Stimulated activated naive CD8-positive, alpha-beta T cell treated with anti-CD3 and anti-CD28 coated beads, Interleukin-15, Interleukin-2, amounts not matched to agents 100 U/mL and 50 U/mL, for 24 hours (primary cell): ENCODE measurements around the gene KLHL8.

Experiments
- ATAC-seq: fragments of 150-1000 bp; cut with Tn5 transposase; one replicate; pipeline ENCODE4 v1.10.0; 2021
- DNase-seq: peaks from one replicate; pipeline ENCODE4 v3.0.0; 2021

The KLHL8 gene

DNA sequence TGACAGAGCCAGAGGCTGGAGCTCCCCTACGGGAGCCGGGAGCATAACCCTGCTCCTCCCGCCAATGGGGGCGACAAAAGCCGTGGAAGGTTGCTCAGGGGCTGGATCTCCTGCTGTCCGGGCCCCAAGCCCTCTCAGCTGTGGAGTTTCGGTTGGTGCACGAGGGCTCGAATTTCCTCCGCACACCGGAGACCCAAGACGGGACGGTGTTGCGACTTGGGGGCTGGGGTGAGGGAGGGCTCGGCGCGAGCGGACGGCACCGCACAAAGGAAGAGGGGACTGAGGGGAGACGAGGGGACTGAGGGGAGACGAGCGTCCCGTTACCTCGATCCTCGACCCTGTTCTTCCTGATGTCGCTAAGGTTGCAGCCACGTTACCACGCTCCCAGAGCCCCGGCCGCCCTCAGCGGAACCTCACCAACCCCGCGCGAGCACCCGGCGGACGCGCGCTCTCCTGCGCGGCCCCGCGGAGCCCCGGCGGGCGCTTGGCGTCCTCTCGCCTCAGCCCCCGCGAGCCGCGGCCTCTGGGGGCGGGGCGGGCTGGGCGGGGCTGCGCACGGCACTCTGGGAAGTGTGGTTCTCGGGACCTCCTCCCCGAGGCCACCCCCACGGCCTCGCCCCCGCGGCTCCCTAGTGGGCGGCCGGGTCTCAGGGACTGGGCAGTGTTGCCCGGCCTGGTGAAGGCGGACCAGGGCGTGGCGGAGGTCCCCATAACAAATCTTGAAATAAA is at the start of gene KLHL8:
TSS of gene KLHL8 (minus strand) at position 525 of the 729 bp plus-strand sequence. CDS start 25,079 bp downstream, outside the sequence.
- DNase-seq (peak; percentile 89), ATAC-seq (peak; percentile 94)

DNA sequence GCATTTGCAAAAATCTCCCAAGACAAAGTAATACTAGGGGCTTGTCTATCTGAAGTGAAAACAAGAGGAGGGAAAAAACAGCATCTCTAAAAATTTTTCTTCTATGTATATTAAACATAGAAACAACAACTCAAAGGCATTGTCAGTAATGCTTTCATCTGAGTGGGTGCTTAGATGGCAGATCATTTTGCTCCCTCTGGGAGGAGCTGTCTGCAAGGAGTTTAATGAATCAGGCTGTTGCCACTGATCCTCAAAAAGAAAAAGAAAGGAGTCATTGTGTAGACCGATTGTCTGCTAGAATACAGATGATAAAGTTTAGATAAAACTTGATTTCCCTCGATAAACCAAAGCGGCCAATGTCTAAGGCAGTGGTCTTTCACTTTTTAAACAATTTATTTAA is 49.7 kb upstream of the KLHL8 start:
- no peak for ATAC-seq
- DNase-seq, result no peak

DNA sequence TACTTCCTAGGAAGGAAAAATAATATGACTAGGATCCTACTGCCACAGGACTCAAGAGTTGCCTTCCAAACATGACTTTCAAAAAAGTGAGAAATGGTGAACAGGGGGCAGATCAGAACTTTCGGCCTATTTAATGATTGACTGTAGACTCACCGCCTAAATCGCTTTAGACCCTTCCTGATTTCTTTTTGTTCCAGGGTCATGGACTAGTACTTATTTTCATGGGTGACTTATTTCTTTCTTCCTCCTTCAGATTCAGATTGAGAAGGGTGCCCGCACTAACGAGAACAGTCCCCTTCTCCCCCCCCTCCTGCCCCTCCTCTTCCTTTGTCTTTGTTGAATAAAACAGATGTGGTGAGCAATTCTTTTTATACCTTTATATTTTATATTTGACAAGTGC is 48.0 kb upstream of the KLHL8 start:
- no peak for DNase-seq
- no peak for ATAC-seq

DNA sequence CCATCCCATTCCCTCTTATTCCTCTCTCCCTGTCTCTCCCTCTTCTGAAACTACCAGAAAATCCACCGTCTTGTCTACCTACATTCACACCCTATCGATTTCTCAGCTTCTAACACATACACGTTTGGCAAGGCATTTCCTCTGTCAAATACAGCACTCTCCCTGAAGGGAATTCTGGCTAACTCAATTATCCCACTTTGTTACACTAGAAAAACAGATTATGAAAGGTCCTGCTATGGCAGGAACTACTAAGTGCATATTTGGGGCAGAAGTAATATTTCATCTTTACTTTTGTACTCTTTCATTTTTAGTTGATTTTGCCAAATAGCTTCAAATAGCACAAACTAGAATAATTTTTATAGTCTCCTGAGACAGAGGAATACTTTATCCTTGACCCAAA is 46.6 kb upstream of the KLHL8 start:
- DNase-seq, result no peak
- ATAC-seq, result no peak

DNA sequence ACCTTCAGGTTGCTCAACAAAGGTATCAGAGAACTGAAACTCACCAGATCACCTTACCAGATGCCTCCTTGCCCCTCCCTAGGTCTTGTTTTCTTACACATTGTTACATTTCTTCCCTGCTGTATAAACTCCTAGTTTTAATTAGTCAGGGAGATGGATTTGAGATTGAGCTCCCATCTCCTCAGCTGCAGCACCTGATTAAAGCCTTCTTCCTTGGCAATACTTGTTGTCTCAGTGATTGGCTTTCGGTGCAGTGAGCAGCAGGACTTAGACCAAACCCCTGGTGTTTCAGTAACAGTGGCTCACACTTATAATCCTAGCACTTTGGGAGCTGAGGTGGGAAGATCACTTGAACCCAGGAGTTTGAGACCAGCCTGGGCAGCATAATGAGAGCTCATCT is 42.5 kb upstream of the KLHL8 start:
- no peak for DNase-seq
- ATAC-seq, result no peak

DNA sequence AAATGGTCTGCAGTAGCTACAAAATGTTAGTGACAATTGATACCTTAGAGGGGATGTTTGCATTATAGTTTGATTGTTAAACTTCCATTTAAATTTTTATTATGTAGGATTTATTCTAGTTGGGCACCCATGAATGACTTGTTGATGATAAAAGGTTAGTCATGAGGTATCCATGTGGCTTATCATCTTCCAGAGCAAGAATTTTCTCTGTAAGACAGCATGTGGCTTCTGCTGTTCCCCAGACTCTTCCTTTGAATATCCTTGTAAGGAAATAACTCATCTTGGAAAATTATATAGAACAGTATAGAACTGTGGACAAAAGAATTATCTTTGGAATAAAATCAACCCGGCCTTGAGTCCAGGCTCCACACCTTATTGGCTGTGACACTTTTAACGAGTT is 40.1 kb upstream of the KLHL8 start:
- no peak for ATAC-seq
- no peak for DNase-seq

DNA sequence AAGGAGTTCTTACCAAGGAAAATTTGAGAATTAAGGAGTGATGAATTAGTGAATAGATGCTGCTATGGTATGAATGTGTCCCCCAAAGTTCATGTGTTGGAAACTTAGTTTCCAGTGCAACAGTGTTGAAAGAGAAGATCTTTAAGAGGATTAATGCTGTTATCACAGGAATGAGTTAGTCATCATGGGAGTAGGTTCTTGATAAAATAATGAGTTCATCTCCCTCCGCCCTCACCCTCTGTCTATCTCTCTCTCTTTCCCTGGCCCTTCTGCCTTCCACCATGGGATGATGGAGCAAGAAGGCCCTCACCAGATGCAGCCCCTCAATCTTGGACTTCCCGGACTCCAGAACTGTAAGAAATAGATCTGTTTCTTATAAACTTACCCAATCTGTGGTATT is 38.3 kb upstream of the KLHL8 start:
- ATAC-seq (peak; percentile 40), DNase-seq (no peak)

DNA sequence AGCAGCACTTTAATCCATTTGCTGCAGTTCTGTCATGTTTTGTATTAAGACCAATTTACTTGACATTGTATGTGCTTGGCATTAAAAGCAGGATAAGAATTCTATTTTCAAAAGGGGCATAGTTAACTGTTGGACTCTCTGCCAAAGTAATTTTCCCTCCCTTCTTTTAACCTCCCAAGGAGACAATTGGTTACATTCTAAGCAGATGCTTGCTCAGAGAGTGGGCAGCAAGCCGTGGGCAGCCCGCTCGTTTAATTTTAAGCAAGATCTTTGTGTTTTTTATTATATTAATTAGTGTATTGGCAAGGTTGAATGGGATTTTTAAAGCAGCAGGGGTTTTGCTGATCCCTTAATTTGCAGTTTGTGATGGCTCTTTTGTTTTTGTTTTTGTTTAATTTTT is 37.1 kb upstream of the KLHL8 start:
- ATAC-seq (no peak), DNase-seq (no peak)

DNA sequence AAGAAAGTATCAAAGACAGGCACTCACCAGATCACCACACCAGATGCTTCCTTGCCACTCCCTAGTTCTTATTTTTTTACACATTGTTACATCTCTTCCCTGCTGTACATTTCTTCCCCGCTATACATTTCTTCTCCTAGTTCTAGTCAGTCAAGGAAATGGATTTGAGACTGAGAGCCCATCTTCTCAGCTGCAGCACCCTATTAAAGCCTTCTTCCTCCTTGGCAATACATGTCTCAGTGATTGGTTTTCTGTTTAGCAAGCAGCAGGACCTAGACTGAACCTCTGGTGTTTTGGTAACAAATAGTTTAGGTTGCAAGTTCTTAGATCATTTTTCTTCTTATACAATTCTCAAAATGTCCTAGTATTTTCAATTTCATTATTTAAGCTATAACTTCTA is 35.3 kb upstream of the KLHL8 start:
- DNase-seq, result no peak
- no peak for ATAC-seq

DNA sequence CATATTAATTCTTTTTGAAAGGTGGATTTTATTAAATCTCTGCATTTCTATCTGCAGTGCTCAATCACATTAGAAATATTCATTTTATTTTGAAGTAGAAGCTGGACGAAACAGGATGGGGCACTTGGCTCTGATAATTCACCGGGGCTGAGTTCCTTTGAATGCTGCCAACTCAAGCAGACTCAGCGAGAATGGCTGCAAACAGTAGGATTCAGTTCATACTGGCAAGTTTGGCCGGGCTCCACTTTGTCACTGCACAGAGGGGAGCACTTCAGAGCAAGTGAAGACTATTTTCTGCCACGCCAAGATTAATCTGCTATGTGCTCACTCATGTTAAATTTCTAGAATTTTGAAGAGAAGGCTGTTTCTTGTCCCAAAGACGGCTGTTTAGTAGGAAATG is 30.7 kb upstream of the KLHL8 start:
- DNase-seq, result no peak
- no peak for ATAC-seq

DNA sequence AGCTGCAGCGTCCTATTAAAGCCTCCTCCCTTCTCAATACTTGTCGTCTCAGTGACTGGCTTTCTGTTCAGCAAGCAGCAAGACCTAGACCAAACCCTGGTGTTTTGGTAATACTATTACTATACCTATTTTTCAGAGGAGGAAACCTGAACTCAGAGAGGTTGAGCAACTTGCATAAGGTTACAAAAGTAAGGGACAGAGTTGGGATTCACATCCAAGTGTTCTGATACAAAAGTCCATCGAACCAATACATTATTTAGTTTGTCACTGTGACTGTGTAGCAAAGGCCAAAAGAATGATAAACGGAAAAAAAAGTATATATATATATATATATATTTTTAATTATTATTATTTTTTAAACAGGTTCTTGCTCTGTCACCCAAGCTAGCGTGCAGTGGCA is 29.9 kb upstream of the KLHL8 start:
- ATAC-seq (no peak), DNase-seq (no peak)

DNA sequence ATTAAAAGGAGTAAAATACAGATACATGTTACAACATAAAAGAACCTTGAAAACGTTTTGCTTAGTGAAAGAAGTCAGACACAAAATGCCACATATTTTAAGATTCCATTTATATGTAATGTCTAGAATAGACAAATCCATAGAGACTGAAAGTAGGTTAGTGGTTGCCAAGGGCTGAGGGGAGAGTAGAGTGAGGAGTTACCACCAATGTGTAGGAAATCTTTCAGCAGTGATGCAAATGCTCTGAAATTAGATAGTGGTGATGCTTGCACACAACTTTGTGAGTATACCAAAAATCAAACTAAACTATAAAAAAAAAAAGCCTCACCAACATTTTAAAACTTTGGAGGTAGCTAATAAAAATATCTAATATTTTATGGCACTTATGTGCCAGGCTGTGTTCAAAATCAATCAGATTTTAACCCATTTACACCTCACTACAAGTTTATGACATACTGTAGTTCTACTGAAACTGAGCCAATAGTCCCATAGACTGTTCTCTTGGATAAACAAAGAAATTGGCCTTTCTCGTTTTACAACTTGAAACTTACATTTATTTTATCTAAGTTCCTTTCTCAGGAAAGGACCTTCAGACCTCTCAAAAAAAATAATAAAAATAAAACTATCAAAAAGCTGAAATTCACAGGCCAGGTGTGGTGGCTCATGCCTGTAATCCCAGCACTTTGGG is 29.1 kb upstream of the KLHL8 start:
- no peak for ATAC-seq
- no peak for DNase-seq

DNA sequence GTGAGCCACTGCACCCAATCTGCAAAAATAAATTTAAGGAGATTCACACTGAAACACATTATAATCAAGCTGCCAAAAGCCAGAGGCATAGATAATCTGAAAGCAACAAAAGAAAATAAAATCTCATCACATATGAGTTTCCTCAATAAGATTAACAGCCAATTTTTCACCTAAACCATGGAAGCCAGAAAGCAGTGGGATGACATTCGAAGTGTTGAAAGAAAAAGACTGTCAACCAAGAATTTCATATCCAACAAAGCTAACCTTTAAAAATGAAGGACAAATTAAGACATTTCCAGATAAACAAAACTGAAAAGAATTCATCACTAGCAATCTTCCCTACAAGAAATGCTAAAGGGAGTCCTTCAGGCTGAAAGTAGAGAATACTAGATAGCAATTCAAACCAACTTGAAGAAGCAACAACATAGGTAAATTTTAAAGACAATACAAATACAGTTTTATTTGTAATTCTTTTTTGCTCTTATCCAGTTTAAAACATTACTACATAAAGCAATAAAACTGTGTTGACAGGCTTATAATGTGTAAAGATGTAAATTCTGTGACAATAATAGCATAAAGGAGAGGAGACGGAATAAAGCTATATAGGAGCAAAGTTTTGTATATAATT is 23.1 kb upstream of the KLHL8 start:
- no peak for ATAC-seq
- no peak for DNase-seq

DNA sequence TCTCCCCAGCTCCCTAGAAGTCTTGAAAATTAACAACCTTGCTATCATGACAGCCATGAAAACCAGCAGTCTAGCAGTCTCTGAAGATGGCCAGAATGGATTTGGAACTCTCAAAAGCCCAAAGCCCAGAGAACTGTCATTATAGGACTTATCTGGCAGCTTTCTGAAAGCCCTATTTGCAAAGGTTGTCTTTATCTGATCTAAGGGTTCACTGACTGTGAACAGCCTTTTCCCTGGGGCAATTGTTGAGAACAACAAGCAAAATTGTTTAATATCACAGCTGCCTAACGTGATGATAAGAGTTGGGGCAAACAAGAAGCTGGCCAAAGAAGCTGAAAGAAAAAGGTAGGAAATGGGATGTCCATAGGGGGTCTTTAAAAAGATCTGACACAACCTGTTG is 20.9 kb upstream of the KLHL8 start:
- DNase-seq (no peak), ATAC-seq (no peak)

DNA sequence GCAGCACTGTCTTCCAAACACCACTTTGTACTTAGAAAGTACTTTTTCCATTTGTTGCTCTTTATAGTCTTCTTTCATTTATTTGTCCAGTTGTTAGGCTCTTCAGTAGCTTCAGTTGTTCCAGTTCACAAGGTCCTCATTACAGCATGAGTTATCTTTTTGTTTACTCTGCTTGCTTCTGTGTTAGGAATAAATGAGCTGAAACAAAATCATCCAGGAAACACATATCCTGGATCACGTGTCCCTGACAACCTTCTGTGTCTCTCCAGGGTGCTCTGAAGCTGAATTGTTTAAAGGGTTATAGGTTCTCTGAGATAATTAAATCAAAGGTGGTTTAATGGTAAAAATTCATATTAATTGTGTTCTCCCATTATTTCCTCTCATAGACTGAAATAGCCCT is 19.9 kb upstream of the KLHL8 start:
- no peak for DNase-seq
- no peak for ATAC-seq

DNA sequence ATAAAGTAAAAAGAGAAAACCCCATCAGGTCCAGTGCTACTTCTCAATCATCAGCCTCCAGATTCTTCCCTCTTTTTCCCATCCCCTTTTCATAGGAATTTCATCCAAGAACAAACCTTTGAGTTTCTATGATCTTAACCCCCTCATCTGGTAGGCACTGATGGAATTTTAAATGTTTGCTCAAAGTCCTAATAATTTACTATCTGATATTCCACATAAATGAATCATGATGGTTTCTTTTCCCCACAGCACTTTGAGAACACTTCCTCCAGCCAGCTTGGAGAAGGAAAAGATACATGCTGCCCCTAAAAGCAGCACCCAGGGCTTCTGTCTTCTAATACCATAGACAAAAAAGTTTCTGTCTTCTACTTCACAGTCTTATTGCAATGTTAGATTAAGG is 19.4 kb upstream of the KLHL8 start:
- ATAC-seq (no peak), DNase-seq (no peak)

DNA sequence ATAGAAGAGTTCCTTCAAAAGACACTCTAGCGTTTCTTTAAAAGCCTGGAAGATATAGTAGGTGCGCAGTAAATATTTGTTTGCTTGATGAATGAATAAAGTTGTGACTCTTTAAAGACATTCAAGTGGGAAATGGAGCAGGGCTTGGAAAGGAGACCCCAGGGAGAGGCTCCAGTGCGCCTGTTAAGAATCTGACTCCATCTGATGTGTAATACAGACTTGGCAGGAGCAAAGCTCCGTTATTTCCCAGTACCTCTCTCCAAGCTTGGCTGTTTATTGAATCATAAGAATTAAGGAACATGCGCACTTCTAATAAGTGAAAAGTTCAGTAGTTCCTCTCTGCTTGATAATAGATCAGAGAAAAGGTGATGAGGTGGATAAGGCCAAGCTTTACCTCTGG is 18.8 kb upstream of the KLHL8 start:
- DNase-seq (no peak), ATAC-seq (no peak)

DNA sequence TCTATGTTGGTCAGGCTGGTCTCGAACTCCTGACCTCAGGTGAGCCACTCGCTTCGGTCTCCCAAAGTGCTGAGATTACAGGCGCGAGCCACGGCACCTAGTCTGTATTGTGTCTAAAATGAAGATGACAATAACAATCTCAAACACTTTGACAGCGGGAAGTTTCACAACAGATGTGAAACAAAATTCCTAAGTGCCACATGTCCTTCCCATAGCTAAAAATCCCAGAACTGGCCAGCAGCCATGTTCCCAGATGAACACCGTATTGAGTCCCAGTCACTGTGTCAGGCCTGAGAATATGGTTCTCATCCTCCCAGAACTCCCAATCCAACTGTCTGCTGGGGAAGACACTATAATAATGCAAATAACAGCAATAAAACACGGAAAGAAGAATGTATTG is 16.4 kb upstream of the KLHL8 start:
- DNase-seq (no peak), ATAC-seq (no peak)

DNA sequence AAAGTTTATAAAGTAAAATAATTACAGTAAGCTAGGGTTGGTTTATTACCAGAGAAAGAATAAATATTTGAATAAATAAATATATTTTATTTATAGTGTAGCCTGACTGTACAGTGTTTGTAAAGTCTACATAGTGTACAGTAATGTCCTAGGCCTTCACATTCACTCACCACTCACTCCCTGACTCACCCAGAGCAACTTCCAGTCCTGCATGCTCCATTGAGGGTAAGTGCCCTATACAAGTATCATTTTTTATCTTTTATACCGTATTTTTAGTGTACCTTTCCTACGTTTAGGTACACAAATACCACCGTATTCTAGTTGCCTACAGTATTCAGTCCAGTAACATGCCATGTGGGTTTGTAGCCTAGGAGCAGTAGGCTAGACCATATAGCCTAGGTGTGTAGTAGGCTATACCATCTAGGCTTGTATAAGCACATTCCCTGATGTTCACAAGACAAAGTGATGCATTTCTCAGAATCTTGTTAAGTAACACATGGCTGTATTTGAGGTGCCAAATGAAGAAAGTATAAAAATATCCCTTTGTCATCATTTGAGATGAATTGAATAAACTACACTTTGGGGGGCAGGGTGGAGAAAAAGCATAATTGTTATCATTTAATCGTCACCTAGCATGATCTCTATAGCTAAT is 14.7 kb upstream of the KLHL8 start:
- DNase-seq (no peak), ATAC-seq (no peak)

DNA sequence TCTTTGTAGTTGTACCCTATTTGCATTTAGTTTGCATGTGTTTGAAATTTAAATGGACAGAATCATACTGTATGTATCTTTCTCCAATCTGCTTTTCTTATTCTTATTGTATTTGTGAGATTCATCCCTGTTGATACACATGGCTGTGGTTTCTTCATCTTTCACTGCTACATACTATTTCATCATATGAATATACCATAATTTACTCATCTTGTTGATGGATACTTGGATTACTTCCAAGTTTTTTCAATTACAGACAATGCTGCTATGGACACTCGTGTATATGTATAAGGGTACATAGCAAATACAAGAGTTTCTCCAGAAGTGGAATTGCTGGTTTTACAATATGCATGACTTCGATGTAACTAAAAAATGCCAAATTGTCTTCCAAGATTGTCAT is 11.8 kb upstream of the KLHL8 start:
- no peak for DNase-seq

DNA sequence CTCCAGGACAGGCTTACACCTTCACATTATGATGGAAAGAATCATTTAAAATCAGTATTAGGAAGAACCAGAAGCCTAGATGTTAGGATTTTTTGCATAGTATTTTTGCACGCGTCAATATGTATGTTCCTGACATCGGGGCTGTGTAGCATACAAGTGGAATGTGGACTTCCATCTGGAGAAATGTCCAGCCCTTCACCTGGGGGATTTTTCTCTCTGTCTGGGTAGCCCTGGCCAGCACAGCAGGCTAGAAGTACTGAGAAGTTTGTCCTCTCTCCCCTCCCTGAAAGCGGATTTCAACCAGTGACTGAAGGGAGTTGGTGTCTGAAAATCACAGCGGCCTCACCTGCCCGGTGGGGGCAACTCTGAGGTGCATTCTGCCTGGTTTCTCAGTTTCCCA is 10.4 kb upstream of the KLHL8 start:
- DNase-seq (no peak), ATAC-seq (no peak)

More for the DNA sequence above, 11.8 kb upstream of the KLHL8 start:
- ATAC-seq, result no peak

DNA sequence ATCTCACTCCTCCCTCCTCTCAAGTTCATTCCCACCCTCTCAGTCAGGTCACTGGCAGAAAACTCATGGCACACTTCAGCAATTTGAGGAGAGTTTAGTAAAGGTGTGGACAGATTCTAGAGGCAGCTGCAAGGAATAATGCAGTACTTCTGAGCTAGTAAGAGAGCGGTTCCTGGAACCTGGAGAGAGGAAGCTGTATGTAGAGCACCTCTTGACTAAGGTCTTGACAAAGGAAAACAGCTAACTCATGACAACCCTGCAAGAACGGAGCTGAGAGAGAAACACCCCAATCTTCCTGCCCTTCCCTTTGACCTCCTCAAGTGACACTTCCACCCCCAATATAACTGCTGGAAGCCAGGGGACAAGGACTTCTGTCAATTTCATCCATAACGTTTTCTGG is 9.6 kb upstream of the KLHL8 start:
- no peak for ATAC-seq
- no peak for DNase-seq

DNA sequence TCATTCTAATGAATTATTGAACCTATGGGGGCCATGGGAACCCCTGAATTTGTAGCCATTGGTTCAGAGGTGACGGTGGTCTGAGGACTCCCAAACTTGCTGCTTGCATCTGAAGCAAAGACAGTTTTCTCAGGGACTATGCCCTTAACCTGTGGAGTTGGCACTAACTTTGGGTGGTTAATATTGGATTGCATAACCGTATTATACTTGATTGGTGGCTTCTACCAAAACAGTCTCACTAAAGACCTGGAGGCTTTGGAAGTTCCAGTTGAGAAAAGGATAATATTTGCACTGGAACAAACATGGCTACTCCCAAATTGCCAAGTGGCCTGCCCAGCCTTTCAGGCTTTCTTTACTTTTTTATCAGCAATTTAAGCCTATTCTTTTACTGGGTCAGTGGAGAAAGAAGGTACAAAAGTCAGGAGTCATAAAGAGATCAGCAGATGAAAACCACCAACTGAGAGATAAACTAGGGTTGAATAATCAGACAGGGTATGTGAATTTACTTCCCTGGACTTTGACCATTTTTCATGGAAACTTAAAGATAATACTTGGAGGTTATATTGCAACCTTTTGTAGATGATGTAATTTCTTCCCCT is 7.9 kb upstream of the KLHL8 start:
- ATAC-seq (no peak), DNase-seq (no peak)
